HG03432 (cell line): ENCODE results near the gene GRIN3B.
A peak's percentile ranks its signal among the peaks of the same experiment; 100 is the strongest.

Experiments used
- ATAC-seq: cut with Tn5 transposase; IDR thresholded peaks from one replicate; pipeline ENCODE4 v1.9.1; 2021; ENCODE audit warnings: mild to moderate bottlenecking, moderate library complexity; ENCODE audit not compliant: unreplicated experiment

Gene GRIN3B

DNA sequence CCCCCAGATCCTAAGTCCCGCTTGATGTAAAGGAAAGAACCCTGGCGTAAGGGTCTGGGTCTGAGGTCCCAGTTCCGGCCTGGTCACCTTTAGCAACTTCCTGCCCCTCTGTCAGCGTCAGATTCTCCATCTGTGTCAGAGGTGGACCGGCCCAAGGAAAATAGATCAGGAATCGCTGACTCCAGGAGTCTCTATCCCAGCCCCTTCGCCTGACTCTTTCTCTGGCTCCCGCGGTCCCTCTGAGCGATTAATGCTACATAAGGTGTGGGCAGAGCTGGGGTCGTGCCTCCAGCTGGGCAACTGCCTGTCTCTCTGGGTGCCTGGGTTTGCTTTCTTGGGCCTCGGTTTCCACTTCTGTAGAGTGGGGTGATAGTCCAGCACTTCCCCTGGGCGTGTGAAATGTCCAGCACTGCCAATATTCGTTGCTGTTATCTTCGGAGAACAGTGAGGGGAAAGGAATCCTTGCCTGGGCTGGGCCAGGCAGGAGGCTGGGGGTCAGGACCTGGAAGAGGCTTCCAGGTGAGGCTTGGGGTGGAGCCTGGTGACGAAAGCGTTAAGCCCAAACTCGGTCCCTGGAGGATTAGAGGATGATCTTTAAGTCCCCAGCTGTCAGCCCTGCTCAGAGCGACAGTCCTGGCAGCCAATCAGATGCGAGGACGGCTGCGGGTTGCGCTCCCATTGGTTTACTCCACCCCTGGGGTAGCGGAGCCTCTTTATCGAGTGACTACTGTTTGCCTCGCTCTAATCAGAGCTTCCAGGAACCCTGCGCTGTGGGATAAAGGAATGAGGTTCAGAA, 40.5 kb downstream of the GRIN3B start:
- ATAC-seq: peak; percentile 35

DNA sequence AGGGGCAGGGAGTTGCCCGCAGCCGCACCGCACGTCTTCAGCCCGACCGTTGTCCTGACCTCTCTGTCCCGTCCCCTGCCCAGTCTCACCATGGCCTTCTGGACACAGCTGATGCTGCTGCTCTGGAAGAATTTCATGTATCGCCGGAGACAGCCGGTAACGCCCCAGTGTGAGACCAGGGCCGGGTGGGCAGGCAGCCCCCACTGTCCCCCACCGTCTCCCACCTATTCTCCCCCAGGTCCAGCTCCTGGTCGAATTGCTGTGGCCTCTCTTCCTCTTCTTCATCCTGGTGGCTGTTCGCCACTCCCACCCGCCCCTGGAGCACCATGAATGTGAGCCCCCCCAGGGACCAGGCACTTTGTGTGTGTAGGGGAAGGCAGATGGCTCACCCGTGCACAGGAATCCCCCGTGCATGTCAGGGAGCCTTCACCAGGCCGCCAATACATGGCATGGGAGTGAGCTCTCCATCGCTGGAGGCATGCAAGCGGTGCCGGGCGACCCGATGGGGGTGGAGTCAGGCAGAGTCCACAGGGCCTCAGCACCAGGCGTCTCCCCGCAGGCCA, 41.1 kb downstream of the GRIN3B start:
- ATAC-seq: no peak

DNA sequence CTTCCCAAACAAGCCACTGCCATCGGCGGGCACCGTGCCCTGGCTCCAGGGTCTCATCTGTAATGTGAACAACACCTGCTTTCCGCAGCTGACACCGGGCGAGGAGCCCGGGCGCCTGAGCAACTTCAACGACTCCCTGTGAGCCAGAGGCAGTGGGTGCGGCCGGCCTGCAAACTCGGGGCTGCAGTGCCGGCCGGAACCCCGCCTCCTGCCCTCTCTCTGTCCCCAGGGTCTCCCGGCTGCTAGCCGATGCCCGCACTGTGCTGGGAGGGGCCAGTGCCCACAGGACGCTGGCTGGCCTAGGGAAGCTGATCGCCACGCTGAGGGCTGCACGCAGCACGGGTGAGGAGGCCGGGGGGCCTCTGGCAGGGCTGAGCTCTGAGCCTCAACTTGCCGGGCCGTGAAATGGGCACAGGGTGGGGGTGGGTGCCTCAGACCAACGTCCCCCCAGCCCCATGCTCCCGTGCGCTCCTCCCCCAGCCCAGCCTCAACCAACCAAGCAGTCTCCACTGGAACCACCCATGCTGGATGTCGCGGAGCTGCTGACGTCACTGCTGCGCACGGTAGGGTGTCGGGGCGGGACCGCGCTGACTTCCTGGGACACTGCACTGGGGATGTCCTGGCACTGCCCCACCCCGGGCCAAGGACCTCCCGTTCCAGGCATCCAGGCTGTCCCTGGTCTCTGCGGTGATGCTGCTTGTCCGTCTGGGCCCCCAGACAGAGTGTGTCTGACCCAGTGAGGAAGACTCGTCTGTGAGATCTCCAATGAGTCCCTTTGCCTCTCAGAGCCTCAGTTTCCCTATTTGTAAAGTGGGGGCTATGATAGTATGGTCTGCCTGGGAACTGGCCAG, 41.8 kb downstream of the GRIN3B start:
- no peak for ATAC-seq

DNA sequence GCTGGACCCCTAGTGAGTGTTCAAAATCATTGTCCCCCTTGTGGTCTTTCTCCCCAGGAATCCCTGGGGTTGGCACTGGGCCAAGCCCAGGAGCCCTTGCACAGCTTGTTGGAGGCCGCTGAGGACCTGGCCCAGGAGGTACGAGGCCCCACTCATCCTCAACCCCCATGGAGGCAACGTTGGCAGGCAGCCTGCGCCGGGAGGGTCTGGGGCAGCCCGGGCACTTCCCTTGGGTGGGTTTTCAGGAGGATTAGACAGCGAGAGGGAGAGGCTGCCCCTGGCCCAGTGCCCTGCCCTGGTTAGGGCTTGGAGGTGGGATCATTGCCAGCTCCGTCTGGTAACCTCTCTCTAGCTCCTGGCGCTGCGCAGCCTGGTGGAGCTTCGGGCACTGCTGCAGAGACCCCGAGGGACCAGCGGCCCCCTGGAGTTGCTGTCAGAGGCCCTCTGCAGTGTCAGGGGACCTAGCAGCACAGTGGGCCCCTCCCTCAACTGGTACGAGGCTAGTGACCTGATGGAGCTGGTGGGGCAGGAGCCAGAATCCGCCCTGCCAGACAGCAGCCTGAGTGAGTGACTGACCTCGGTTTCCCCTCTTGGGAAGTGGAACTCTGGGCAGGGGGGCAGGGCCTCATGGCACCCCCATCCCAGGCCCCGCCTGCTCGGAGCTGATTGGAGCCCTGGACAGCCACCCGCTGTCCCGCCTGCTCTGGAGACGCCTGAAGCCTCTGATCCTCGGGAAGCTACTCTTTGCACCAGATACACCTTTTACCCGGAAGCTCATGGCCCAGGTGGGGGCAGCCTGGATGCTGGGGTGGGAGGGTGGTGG, 42.7 kb downstream of the GRIN3B start:
- ATAC-seq: no peak

DNA sequence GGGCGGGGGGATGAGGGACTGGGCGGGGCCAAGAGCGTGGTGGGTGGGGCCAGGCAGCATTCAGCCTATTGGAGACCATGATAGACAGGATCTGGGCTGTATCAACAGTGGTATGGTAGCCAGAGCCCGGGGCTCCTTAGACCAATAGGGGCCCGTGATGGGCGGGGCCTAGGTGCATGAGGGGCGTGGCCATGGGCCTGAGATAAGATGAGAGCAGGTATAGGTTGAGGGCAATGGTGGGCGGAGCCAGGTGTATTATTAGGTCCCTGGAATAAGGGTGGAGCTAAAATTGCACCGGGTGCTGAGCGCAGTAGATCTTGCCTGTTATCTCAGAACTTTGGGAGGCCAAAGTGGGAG, 45.0 kb downstream of the GRIN3B start:
- ATAC-seq: no peak

DNA sequence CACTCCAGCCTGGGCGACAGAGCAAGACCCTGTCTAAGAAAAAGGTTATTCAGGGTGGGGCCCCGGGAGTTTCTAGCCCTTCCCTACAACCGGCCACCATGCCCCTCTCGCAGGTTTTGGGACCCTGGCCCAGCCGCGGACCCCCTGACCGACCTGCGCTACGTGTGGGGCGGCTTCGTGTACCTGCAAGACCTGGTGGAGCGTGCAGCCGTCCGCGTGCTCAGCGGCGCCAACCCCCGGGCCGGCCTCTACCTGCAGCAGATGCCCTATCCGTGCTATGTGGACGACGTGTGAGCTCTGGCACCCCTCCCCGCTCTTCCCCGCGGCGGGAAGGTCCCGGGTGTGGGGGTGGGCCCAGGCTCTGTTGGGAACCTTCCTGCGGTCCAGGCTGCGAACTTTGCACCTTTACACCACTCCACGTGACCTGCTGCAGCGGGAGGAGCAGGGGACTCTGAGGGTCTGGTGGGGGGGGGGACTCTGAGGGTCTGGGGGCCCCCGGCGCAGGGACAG, 46.0 kb downstream of the GRIN3B start:
- no peak for ATAC-seq

DNA sequence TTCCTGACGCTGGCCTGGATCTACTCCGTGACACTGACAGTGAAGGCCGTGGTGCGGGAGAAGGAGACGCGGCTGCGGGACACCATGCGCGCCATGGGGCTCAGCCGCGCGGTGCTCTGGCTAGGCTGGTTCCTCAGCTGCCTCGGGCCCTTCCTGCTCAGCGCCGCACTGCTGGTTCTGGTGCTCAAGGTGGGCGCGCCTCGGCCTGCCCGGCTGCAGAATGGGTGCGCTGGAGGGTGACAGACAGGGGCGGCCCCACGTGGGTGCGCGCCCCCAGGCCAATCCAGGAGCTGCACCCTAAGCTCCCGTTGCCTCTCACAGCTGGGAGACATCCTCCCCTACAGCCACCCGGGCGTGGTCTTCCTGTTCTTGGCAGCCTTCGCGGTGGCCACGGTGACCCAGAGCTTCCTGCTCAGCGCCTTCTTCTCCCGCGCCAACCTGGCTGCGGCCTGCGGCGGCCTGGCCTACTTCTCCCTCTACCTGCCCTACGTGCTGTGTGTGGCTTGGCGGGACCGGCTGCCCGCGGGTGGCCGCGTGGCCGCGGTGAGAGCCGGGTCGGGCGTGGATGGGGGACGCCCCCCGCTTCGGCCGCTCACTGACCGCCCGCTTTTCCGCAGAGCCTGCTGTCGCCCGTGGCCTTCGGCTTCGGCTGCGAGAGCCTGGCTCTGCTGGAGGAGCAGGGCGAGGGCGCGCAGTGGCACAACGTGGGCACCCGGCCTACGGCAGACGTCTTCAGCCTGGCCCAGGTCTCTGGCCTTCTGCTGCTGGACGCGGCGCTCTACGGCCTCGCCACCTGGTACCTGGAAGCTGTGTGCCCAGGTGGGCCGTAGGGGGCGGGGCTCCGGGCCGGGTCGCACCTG, 46.8 kb downstream of the GRIN3B start:
- ATAC-seq: no peak

DNA sequence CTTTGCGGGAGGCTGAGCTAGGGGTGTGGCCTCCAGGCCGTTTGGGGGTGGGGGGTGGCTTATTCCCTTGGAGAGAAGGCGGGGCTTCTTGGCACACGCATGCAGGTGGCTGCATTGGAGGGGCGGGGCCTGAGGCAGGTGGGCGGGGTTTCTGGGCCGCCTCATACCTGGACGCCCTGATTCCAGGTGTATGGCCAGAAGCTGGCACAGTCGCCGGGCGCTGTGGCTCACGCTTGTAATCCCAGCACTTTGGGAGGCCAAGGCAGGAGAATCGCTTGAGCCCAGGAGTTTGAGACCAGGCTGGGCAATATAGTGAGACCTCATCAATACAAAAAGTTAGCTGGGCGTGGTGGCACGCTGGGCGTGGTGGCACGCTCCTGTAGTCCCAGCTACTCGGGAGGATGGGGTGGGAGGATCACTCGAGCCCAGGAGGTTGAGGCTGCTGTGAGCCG, 47.5 kb downstream of the GRIN3B start:
- ATAC-seq: no peak

DNA sequence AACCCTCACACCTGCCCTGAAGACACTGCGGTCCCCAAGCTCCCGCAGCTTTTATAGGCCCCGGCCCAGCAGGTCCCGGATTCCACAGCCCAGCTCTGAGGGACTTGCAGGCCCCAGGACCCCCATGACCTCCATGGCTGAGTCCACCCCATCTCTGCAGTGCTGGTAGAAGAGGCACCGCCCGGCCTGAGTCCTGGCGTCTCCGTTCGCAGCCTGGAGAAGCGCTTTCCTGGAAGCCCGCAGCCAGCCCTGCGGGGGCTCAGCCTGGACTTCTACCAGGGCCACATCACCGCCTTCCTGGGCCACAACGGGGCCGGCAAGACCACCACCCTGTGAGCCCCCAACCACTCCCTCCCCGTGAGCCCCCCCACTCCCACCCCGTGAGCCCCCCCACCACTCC, 48.9 kb downstream of the GRIN3B start:
- ATAC-seq: no peak

DNA sequence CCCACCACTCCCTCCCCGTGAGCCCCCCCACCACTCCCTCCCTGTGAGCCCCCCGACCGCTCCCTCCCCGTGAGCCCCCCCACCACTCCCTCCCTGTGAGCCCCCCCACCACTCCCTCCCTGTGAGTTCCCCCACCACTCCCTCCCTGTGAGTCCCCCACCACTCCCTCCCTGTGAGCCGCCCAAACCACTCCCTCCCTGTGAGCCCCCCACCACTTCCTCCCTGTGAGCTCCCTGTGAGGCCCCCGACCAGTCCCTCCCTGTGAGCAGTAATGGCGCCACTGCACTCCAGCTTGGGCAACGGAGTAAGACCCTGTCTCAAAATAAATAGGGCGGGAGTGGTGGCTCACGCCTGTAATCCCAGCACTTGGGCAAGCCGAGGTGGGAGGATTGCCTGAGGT, 49.6 kb downstream of the GRIN3B start:
- no peak for ATAC-seq

DNA sequence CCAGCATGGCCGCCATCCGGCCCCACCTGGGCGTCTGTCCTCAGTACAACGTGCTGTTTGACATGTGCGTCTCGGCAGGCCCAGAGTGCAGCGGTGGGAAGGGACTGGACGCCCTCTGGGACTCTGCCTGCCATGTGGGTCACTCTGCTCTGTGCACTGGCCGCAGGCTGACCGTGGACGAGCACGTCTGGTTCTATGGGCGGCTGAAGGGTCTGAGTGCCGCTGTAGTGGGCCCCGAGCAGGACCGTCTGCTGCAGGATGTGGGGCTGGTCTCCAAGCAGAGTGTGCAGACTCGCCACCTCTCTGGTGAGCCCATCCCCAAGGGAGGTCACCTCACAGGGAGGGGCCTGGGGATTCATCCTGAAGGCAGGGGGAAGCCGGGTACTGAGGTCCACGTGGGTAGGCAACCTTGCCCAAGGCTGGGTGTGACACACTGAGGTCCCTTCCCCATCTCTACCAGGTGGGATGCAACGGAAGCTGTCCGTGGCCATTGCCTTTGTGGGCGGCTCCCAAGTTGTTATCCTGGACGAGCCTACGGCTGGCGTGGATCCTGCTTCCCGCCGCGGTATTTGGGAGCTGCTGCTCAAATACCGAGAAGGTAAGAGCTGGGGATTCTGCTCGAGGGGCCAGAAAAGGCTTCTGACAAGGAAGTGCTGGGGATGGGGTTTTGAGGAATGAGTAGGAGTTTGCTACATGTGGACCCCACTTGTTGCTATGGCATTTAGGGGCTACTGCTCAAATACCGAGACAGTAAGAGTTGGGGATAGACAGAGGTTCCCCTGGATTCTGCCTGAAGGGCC, 51.0 kb downstream of the GRIN3B start:
- ATAC-seq: no peak

DNA sequence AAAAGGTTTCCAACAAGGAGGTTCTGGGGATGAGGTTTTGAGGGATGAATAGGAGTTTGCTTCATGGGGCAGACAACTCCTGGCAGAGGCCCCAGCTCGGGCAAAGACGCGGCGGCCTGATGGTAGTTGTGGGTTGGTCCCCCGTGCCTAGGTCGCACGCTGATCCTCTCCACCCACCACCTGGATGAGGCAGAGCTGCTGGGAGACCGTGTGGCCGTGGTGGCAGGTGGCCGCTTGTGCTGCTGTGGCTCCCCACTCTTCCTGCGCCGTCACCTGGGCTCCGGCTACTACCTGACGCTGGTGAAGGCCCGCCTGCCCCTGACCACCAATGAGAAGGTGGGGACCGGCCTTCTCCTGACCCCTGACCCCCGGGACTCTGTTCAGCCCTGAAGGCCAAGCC, 51.6 kb downstream of the GRIN3B start:
- ATAC-seq: no peak

DNA sequence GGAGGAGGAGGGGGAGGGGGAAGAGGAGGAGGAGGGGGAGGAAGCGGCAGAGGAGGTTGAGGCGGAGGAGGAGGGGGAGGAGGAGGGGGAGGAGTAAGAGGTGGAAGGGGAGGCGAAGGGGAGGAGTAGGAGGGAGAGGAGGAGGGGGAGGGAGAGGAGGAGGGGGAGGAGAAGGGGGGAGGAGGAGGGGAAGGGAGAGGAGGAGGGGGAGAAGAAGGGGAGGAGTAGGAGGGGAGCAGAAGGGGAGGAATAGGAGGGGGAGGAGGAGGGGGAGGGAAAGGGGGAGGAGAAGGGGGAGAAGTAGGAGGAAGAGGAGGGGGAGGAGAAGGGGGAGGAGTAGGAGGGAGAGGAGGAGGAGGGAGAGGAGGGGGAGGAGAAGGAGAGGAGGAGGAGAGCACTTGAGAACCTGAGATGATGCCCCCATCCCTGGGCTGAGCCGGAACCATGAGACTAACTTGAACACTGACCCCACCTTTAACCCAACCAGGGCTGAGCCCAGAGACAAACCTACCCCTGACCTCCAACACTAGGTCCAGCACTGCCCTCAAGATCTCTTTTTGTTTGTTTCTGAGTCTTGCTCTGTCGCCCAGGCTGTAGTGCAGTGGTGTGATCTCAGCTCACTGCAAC, 52.2 kb downstream of the GRIN3B start:
- no peak for ATAC-seq

DNA sequence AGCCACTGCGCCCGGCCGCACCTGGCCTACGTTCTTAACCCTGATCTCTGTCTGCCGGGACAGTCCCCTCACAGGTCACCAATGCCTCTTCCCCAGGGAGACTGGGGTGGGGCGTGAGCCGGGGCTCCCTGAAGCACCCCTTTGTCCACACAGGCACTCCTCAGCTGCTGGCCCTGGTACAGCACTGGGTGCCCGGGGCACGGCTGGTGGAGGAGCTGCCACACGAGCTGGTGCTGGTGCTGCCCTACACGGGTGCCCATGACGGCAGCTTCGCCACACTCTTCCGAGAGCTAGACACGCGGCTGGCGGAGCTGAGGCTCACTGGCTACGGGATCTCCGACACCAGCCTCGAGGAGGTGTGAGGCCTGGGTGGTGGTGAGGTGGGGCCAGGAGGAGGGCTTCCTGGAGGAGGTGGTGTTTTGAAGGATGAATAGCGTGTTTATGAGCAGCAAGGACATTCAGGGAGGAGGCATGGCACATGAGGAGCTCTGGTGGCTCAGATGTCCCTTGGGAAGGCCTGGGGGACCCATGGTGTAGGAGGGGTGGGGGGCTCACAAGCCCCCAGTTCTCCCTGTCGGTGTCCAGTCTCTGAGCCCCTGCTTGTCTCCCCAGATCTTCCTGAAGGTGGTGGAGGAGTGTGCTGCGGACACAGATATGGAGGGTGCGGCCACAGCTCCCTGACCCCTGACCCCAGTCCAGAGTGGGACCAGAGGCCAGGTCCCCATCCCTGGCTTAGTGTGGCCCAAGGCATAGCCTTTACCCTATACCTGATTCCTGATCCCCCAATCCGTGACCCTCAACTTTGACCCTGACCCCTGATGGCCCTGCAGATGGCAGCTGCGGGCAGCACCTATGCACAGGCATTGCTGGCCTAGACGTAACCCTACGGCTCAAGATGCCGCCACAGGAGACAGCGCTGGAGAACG, 53.2 kb downstream of the GRIN3B start:
- no peak for ATAC-seq

DNA sequence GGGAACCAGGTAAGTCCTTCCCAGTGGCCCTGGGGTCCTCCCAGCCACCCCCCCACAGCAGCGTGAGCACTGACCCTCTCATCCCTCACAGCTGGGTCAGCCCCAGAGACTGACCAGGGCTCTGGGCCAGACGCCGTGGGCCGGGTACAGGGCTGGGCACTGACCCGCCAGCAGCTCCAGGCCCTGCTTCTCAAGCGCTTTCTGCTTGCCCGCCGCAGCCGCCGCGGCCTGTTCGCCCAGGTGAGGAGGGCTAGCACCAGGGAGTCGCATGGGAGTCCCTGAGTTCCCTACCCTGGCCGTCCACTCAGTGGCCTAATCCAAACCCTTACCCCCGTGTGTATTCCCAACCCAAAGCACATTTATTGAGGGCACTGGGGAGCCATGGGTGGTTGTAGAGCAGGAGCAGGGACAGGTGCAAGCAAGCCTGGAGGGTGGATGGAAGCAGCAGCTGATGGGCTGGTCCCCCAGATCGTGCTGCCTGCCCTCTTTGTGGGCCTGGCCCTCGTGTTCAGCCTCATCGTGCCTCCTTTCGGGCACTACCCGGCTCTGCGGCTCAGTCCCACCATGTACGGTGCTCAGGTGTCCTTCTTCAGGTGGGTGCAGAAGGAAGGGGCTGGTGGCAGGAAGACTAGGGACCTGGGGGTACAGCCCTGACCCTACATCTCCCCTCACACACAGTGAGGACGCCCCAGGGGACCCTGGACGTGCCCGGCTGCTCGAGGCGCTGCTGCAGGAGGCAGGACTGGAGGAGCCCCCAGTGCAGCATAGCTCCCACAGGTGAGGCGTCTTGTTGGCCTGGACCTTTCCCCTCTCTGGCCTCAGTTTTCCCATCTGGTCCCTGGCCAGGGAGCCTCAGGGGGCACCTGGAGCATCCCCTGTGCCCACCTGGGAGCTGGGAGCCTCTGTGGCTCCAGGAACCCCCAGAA, 54.1 kb downstream of the GRIN3B start:
- ATAC-seq: no peak

DNA sequence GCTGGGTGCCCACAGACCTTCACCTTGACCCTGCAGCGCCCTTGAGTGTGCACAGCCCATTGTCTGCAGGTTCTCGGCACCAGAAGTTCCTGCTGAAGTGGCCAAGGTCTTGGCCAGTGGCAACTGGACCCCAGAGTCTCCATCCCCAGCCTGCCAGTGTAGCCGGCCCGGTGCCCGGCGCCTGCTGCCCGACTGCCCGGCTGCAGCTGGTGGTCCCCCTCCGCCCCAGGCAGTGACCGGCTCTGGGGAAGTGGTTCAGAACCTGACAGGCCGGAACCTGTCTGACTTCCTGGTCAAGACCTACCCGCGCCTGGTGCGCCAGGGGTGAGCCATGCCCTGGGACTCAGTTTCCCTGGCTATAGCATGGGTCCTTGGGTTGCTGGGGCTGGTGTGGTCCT, 54.8 kb downstream of the GRIN3B start:
- ATAC-seq: no peak
